WTC11 (cell line): ENCODE measurements around the gene ACTN1. TPM values are rescaled to one million over a fixed set of nuclear protein-coding genes. Genes with fewer than 3 reads are reported as not detected.

Experiments used
- ATAC-seq: fragments of 200-7000 bp; cut with Tn5 transposase; 2 replicates; pipeline ENCODE4 v1.10.0; 2021; ENCODE audit warnings: mild to moderate bottlenecking, moderate library complexity
- CTCF ChIA-PET: fragments of 300-600 bp; sonication (Branson Sonifier 250); formaldehyde crosslinking; loops from one replicate; lab custom pipeline; 2021; ENCODE audit warnings: antibody characterized with exemption; lab: Charles Lee
- POLR2A ChIA-PET: fragments of 350-600 bp; sonication (Branson Sonifier 250); formaldehyde crosslinking; loops from one replicate; lab custom pipeline; 2021; ENCODE audit warnings: antibody characterized with exemption; lab: Charles Lee
- DNase-seq: peaks from one replicate; pipeline ENCODE4 v3.0.0; 2021; ENCODE audit warnings: low spot score
- H3K27ac Mint-ChIP-seq: 2 replicates; pipeline ENCODE4 v1.8.0; 2021; ENCODE audit warnings: mixed read lengths
- H3K27me3 Mint-ChIP-seq: 2 replicates; pipeline ENCODE4 v1.8.0; 2021; ENCODE audit warnings: low read depth, mild to moderate bottlenecking, moderate library complexity, mixed read lengths
- H3K36me3 Mint-ChIP-seq: 2 replicates; pipeline ENCODE4 v1.8.0; 2021; ENCODE audit warnings: mixed read lengths
- H3K4me1 Mint-ChIP-seq: 2 replicates; pipeline ENCODE4 v1.8.0; 2022; ENCODE audit warnings: mixed read lengths
- H3K4me3 Mint-ChIP-seq: 2 replicates; pipeline ENCODE4 v1.8.0; 2021; ENCODE audit warnings: mild to moderate bottlenecking, moderate library complexity, mixed read lengths
- H3K9me3 Mint-ChIP-seq: 2 replicates; pipeline ENCODE4 v1.8.0; 2021; ENCODE audit warnings: mixed read lengths
- CDX4 ChIP-seq: fragments of 250-450 bp; sonication (Bioruptor Pico); IDR thresholded peaks from 2 replicates; pipeline ENCODE4 v1.9.0; 2021; ENCODE audit warnings: moderate library complexity, mild to moderate bottlenecking, inconsistent platforms, borderline replicate concordance
- CREB1 ChIP-seq: sonication (generic); formaldehyde crosslinking; IDR thresholded peaks from 2 replicates; pipeline ENCODE4 v1.8.0; 2023; ENCODE audit warnings: mild to moderate bottlenecking, missing genetic modification reagents
- GTF2I ChIP-seq: fragments of 250-450 bp; sonication (Bioruptor Pico); conservative IDR thresholded peaks from 2 replicates; pipeline ENCODE4 v1.4.0; 2021; ENCODE audit warnings: mild to moderate bottlenecking
- NFE2L1 ChIP-seq: sonication (generic); formaldehyde crosslinking; IDR thresholded peaks from 2 replicates; pipeline ENCODE4 v1.8.1; 2023; ENCODE audit warnings: missing genetic modification reagents
- NFYB ChIP-seq: sonication (generic); formaldehyde crosslinking; conservative IDR thresholded peaks from 2 replicates; pipeline ENCODE4 v1.8.0; 2022; ENCODE audit warnings: low read depth, missing genetic modification reagents
- NR2C2 ChIP-seq: sonication (generic); formaldehyde crosslinking; IDR thresholded peaks from 2 replicates; pipeline ENCODE4 v1.8.0; 2022; ENCODE audit warnings: mild to moderate bottlenecking, missing genetic modification reagents
- NR3C1 ChIP-seq: sonication (generic); formaldehyde crosslinking; conservative IDR thresholded peaks from 2 replicates; pipeline ENCODE4 v1.8.1; 2023; ENCODE audit warnings: low read depth, mild to moderate bottlenecking, missing genetic modification reagents
- RELA ChIP-seq: sonication (generic); formaldehyde crosslinking; IDR thresholded peaks from 2 replicates; pipeline ENCODE4 v1.8.1; 2022; ENCODE audit warnings: missing genetic modification reagents, mild to moderate bottlenecking, borderline replicate concordance
- SP1 ChIP-seq: sonication (generic); formaldehyde crosslinking; conservative IDR thresholded peaks from 2 replicates; pipeline ENCODE4 v1.8.1; 2022; ENCODE audit warnings: missing genetic modification reagents
- TEAD1 ChIP-seq: sonication (generic); formaldehyde crosslinking; IDR thresholded peaks from 2 replicates; pipeline ENCODE4 v1.8.0; 2022; ENCODE audit warnings: mild to moderate bottlenecking, missing genetic modification reagents
- ZNF138 ChIP-seq: sonication (generic); formaldehyde crosslinking; conservative IDR thresholded peaks from 2 replicates; pipeline ENCODE4 v1.8.1; 2022; ENCODE audit warnings: mild to moderate bottlenecking, moderate library complexity, missing genetic modification reagents
- ZNF317 ChIP-seq: sonication (generic); formaldehyde crosslinking; IDR thresholded peaks from 2 replicates; pipeline ENCODE4 v1.8.1; 2023; ENCODE audit warnings: low read depth, mild to moderate bottlenecking, moderate library complexity, missing genetic modification reagents, borderline replicate concordance
- total RNA-seq: library from RNA; stranded (reverse); gene quantifications from 3 replicates; pipeline ENCODE4 v1.2.3, GENCODE V29; 2021
- TF ChIP-seq, protein P1 (sequence below): fragments of 250-450 bp; sonication (Bioruptor Pico); conservative IDR thresholded peaks from 2 replicates; pipeline ENCODE4 v1.9.0; 2021; ENCODE audit warnings: mild to moderate bottlenecking
- TF ChIP-seq, protein P2 (sequence below): sonication (generic); formaldehyde crosslinking; IDR thresholded peaks from 2 replicates; pipeline ENCODE4 v1.8.1; 2022; ENCODE audit warnings: mild to moderate bottlenecking, missing genetic modification reagents, moderate library complexity, borderline replicate concordance
- TF ChIP-seq, protein P3 (sequence below): sonication (generic); formaldehyde crosslinking; IDR thresholded peaks from 2 replicates; pipeline ENCODE4 v1.8.0; 2022; ENCODE audit warnings: missing genetic modification reagents
- TF ChIP-seq, protein P4 (sequence below): sonication (generic); formaldehyde crosslinking; conservative IDR thresholded peaks from 2 replicates; pipeline ENCODE4 v1.8.1; 2023; ENCODE audit warnings: mild to moderate bottlenecking, low read depth, missing genetic modification reagents, moderate library complexity

ACTN1 gene
- total RNA-seq, 1 experiment from 2014 or later = 196 TPM

- TF ChIP-seq, protein P1, sequence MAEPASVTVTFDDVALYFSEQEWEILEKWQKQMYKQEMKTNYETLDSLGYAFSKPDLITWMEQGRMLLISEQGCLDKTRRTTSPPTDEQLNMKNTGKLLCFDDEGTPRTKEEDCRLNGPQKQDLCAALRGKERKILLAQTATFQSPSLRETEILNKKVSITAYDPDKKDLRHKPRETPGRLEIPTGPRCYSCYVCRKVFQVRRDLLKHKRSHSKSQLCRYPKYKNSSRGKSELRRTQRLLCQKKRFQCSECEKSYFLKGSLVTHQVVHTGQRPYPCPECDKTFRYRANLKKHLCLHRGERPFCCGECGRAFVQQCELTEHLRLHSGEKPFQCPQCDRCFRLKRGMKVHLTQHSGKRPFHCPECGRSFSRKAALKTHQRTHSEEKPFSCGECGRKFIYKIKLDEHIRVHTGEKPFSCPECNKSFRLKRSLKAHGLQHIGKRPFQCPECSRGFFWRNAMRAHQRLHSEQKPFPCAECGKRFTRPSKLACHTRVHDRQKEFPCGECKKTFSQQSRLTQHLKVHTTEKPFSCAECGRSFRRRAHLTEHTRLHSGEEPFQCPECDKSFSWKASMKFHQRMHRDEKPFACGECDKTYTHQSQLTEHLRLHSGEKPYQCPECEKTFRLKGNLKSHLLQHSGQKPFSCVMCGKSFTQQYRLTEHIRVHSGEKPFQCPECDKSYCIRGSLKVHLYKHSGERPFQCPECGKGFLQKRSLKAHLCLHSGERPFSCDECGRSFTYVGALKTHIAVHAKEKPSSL (CRISPR knock-in tag) = no peak
- TF ChIP-seq ZNF138 (CRISPR knock-in tag) (no peak), TEAD1 (CRISPR knock-in tag) (no peak)
- TF ChIP-seq, protein P2, sequence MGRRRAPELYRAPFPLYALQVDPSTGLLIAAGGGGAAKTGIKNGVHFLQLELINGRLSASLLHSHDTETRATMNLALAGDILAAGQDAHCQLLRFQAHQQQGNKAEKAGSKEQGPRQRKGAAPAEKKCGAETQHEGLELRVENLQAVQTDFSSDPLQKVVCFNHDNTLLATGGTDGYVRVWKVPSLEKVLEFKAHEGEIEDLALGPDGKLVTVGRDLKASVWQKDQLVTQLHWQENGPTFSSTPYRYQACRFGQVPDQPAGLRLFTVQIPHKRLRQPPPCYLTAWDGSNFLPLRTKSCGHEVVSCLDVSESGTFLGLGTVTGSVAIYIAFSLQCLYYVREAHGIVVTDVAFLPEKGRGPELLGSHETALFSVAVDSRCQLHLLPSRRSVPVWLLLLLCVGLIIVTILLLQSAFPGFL (CRISPR knock-in tag) = no peak
- TF ChIP-seq, protein P3, sequence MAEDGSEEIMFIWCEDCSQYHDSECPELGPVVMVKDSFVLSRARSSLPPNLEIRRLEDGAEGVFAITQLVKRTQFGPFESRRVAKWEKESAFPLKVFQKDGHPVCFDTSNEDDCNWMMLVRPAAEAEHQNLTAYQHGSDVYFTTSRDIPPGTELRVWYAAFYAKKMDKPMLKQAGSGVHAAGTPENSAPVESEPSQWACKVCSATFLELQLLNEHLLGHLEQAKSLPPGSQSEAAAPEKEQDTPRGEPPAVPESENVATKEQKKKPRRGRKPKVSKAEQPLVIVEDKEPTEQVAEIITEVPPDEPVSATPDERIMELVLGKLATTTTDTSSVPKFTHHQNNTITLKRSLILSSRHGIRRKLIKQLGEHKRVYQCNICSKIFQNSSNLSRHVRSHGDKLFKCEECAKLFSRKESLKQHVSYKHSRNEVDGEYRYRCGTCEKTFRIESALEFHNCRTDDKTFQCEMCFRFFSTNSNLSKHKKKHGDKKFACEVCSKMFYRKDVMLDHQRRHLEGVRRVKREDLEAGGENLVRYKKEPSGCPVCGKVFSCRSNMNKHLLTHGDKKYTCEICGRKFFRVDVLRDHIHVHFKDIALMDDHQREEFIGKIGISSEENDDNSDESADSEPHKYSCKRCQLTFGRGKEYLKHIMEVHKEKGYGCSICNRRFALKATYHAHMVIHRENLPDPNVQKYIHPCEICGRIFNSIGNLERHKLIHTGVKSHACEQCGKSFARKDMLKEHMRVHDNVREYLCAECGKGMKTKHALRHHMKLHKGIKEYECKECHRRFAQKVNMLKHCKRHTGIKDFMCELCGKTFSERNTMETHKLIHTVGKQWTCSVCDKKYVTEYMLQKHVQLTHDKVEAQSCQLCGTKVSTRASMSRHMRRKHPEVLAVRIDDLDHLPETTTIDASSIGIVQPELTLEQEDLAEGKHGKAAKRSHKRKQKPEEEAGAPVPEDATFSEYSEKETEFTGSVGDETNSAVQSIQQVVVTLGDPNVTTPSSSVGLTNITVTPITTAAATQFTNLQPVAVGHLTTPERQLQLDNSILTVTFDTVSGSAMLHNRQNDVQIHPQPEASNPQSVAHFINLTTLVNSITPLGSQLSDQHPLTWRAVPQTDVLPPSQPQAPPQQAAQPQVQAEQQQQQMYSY = no peak
Observed at GRCh38 chr14:68934066-68934465, 45.0 kb downstream of the ACTN1 start (continued).

DNA sequence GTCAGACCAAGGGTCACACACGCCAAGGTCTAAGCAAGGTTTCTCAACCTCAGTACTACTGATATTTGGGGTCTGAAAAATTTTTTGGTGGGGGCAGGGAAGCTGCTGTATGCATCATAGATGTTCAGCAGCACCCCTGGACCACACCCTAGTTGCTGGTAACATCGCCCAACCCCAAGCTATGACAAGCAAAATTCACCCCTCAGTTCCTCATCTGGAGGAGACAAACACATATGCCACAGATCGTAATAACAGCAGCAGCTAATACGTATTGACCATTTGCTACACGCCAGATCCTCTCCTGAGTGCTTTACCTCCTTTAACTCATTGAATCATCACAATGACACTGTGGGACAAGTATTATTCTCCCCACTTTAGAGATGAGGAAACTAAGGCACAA is 46.4 kb downstream of the ACTN1 start:
- CTCF ChIA-PET = interaction anchor here (1.3 to 3.0 kb wide), 3 partner anchors 9 to 158 kb away, joined by 3 to 11 read pairs (median 5); no protein-coding TSS in a partner anchor
- no peak overlapping the region for H3K27ac Mint-ChIP-seq

More for the DNA sequence above, 46.4 kb downstream of the ACTN1 start:
- H3K36me3 Mint-ChIP-seq = no peaks in the 10 kb centered on the region
- H3K4me3 Mint-ChIP-seq = no peak overlapping the region
- H3K9me3 Mint-ChIP-seq = no peaks in the 10 kb centered on the region
- H3K27me3 Mint-ChIP-seq = no peaks in the 10 kb centered on the region
- H3K4me1 Mint-ChIP-seq = peaks cover 47% of the 10 kb centered on the region
- no peak for ATAC-seq
- POLR2A ChIA-PET = no interaction called here
- no peak for TF ChIP-seq GTF2I
- TF ChIP-seq, protein P4, sequence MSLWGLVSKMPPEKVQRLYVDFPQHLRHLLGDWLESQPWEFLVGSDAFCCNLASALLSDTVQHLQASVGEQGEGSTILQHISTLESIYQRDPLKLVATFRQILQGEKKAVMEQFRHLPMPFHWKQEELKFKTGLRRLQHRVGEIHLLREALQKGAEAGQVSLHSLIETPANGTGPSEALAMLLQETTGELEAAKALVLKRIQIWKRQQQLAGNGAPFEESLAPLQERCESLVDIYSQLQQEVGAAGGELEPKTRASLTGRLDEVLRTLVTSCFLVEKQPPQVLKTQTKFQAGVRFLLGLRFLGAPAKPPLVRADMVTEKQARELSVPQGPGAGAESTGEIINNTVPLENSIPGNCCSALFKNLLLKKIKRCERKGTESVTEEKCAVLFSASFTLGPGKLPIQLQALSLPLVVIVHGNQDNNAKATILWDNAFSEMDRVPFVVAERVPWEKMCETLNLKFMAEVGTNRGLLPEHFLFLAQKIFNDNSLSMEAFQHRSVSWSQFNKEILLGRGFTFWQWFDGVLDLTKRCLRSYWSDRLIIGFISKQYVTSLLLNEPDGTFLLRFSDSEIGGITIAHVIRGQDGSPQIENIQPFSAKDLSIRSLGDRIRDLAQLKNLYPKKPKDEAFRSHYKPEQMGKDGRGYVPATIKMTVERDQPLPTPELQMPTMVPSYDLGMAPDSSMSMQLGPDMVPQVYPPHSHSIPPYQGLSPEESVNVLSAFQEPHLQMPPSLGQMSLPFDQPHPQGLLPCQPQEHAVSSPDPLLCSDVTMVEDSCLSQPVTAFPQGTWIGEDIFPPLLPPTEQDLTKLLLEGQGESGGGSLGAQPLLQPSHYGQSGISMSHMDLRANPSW (CRISPR knock-in tag) = no peak
- TF ChIP-seq SP1 (CRISPR knock-in tag) = no peak
- no peak for TF ChIP-seq CREB1 (CRISPR knock-in tag)
- no peak for TF ChIP-seq CDX4 (CRISPR knock-in tag)
- no peak for TF ChIP-seq NR2C2 (CRISPR knock-in tag)
- no peak for TF ChIP-seq NR3C1 (CRISPR knock-in tag)
- no peak for TF ChIP-seq ZNF317 (CRISPR knock-in tag)
- no peak for TF ChIP-seq NFE2L1 (CRISPR knock-in tag)
- TF ChIP-seq RELA = no peak
- no peak for TF ChIP-seq NFYB
- DNase-seq = no peak
